HepG2 (cell line): Measurements from ENCODE around the gene WNK4. TPM values are rescaled to one million over a fixed set of nuclear protein-coding genes. Genes with fewer than 3 reads are reported as not detected.

Source experiments
- EEA1 ChIP-seq: sonication (generic); formaldehyde crosslinking; IDR thresholded peaks from 2 replicates; pipeline ENCODE4 v1.5.1; 2020; ENCODE audit warnings: mild to moderate bottlenecking, missing genetic modification reagents, borderline replicate concordance
- FOXP1 ChIP-seq, 2 experiments: fragments of 450-650 bp in 1 of 2; IDR thresholded peaks; 2 replicates each; pipeline ENCODE4 v1.6.1; 2017 to 2018; ENCODE audit warnings: antibody characterized with exemption in 1 of 2
- GTF2F1 ChIP-seq: fragments of 150-350 bp; IDR thresholded peaks from 2 replicates; pipeline ENCODE4 v1.6.1; 2014; ENCODE audit warnings: low read length
- HIVEP1 ChIP-seq: sonication (generic); formaldehyde crosslinking; IDR thresholded peaks from 2 replicates; pipeline ENCODE4 v1.4.0; 2020; ENCODE audit warnings: mild to moderate bottlenecking, missing genetic modification reagents
- RAD51 ChIP-seq: fragments of 450-650 bp; IDR thresholded peaks from 2 replicates; pipeline ENCODE4 v1.6.1; 2016; ENCODE audit warnings: borderline replicate concordance
- SALL1 ChIP-seq: sonication (generic); formaldehyde crosslinking; IDR thresholded peaks from 2 replicates; pipeline ENCODE4 v1.8.0; 2022; ENCODE audit warnings: mild to moderate bottlenecking, missing genetic modification reagents
- SAP130 ChIP-seq: IDR thresholded peaks from 2 replicates; pipeline ENCODE4 v1.6.1; 2016; ENCODE audit warnings: low read depth
- SP1 ChIP-seq, 2 experiments: fragments of 450-650 bp in 1 of 2; sonication (generic) in 1 of 2; formaldehyde crosslinking in 1 of 2; IDR thresholded peaks; 2 replicates each; pipeline versions ENCODE4 v1.4.0 to v1.6.1; 2016 to 2020; ENCODE audit warnings: missing genetic modification reagents in 1 of 2
- TRIM24 ChIP-seq: sonication (generic); formaldehyde crosslinking; IDR thresholded peaks from 2 replicates; pipeline ENCODE4 v1.8.0; 2022; ENCODE audit warnings: mild to moderate bottlenecking, missing genetic modification reagents
- ZNF143 ChIP-seq: sonication (generic); formaldehyde crosslinking; IDR thresholded peaks from 2 replicates; pipeline ENCODE4 v1.4.0; 2020; ENCODE audit warnings: missing genetic modification reagents
- ZSCAN30 ChIP-seq: sonication (generic); formaldehyde crosslinking; IDR thresholded peaks from 2 replicates; pipeline ENCODE4 v1.5.0; 2020; ENCODE audit warnings: mild to moderate bottlenecking, missing genetic modification reagents
- polyA plus RNA-seq, 8 experiments: library from polyadenylated mRNA; depleted of rRNA in 3 of 8; stranded (reverse) in 7 of 8; unstranded in 1 of 8; fragments of >200 nt; fragmentation: Illumina TruSeq in 4 of 8; extraction: Trizol in 4 of 8; gene quantifications; 2 replicates each; pipeline versions ENCODE4 v1.2.1 to v1.2.3, GENCODE V29; 2011 to 2016; ENCODE audit warnings: low read depth in 4 of 8, missing spikeins in 1 of 8, mixed read lengths in 1 of 8; ENCODE audit not compliant: insufficient read depth in 1 of 8
- total RNA-seq, 5 experiments: library from RNA; depleted of rRNA; stranded (reverse); fragments of >200 nt; fragmentation: Illumina TruSeq; extraction: Trizol; gene quantifications; 2 replicates each; pipeline ENCODE4 v1.2.3, GENCODE V29; 2016; ENCODE audit warnings: low read depth in 1 of 5
- TF ChIP-seq, protein P1 (sequence below): sonication (generic); formaldehyde crosslinking; IDR thresholded peaks from 2 replicates; pipeline ENCODE4 v1.8.1; 2022; ENCODE audit warnings: low read depth, mild to moderate bottlenecking, missing genetic modification reagents
- TF ChIP-seq, protein P2 (sequence below): sonication (generic); formaldehyde crosslinking; IDR thresholded peaks from 2 replicates; pipeline ENCODE4 v1.4.0; 2020; ENCODE audit warnings: mild to moderate bottlenecking, missing genetic modification reagents
- TF ChIP-seq, protein P3 (sequence below): sonication (generic); formaldehyde crosslinking; IDR thresholded peaks from 2 replicates; pipeline ENCODE4 v1.5.0; 2020; ENCODE audit warnings: mild to moderate bottlenecking, missing genetic modification reagents, moderate library complexity
- TF ChIP-seq, protein P4 (sequence below): sonication (generic); formaldehyde crosslinking; conservative IDR thresholded peaks from 2 replicates; pipeline ENCODE4 v1.8.0; 2022; ENCODE audit warnings: missing genetic modification reagents
- TF ChIP-seq, protein P5 (sequence below): IDR thresholded peaks from 2 replicates; pipeline ENCODE4 v1.6.1; 2016

Gene WNK4
- total and polyA plus RNA-seq, 2 of the 13 experiments (the other 11 are each of a cell fraction or from before 2014, with no cell fraction given) = 2.7 to 13.7 TPM

DNA sequence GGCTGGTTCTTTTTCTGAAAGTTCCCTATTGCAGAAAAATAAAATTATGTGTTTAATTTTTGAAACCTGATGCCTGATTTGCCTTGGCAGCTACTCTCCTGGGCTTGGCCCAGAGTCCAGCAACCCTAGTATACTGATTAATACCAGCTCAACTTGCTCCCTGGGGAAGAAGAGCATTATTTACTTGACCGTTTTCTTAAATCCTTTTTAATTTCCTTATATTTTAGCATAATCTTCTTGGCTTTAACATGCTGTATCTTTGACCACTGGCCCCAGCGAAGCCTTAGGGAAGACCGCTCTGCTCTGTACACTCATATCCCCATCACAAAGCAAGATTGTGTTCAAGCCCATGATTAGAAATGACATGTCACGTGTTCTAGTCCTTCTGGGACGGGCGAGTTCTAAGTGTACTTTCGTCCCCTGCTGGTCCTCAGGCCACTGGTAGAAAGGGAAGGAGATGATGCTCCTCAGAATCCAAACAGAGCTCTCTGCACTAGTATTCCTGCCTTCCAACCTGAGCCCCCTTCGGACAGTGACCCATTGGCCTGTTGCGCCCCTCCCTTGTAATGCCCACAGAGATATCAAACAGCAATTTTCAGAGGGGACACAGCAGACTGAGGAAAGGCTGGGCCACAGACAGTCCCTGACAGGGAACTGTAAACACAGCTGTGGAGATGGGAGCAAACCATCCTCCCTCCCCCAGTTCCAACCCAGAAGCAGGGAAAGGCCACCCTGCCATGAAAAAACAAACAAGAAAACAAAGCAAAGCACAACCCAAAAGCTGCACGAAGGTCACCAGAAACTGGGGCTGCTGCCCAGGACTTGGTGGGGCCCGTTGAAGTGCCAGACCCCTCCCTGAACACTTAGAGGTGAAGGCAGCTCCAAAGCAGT is 31.3 kb upstream of the WNK4 start (continued):
- TF ChIP-seq, protein P1, sequence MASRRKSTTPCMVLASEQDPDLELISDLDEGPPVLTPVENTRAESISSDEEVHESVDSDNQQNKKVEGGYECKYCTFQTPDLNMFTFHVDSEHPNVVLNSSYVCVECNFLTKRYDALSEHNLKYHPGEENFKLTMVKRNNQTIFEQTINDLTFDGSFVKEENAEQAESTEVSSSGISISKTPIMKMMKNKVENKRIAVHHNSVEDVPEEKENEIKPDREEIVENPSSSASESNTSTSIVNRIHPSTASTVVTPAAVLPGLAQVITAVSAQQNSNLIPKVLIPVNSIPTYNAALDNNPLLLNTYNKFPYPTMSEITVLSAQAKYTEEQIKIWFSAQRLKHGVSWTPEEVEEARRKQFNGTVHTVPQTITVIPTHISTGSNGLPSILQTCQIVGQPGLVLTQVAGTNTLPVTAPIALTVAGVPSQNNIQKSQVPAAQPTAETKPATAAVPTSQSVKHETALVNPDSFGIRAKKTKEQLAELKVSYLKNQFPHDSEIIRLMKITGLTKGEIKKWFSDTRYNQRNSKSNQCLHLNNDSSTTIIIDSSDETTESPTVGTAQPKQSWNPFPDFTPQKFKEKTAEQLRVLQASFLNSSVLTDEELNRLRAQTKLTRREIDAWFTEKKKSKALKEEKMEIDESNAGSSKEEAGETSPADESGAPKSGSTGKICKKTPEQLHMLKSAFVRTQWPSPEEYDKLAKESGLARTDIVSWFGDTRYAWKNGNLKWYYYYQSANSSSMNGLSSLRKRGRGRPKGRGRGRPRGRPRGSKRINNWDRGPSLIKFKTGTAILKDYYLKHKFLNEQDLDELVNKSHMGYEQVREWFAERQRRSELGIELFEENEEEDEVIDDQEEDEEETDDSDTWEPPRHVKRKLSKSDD (CRISPR knock-in tag) = no peak
- no peak for TF ChIP-seq EEA1 (CRISPR knock-in tag)
- no peak for TF ChIP-seq SP1 (IDR thresholded peaks at IDR 0.05)
- no peak for TF ChIP-seq SP1 (CRISPR knock-in tag; IDR thresholded peaks at IDR 0.05)
- peak; percentile 58; the same call in 1 of the 2 replicates for TF ChIP-seq HIVEP1 (CRISPR knock-in tag)
- TF ChIP-seq TRIM24 (CRISPR knock-in tag) = no peak
- TF ChIP-seq, protein P2, sequence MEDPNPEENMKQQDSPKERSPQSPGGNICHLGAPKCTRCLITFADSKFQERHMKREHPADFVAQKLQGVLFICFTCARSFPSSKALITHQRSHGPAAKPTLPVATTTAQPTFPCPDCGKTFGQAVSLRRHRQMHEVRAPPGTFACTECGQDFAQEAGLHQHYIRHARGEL (CRISPR knock-in tag) = 0 out of 2 replicates have a peak, but pooled peaks have one; percentile 34
- peak; percentile 36; the same call in 1 of the 2 replicates for TF ChIP-seq SAP130 (CRISPR knock-in tag)
- no peak for TF ChIP-seq GTF2F1
- TF ChIP-seq, protein P3, sequence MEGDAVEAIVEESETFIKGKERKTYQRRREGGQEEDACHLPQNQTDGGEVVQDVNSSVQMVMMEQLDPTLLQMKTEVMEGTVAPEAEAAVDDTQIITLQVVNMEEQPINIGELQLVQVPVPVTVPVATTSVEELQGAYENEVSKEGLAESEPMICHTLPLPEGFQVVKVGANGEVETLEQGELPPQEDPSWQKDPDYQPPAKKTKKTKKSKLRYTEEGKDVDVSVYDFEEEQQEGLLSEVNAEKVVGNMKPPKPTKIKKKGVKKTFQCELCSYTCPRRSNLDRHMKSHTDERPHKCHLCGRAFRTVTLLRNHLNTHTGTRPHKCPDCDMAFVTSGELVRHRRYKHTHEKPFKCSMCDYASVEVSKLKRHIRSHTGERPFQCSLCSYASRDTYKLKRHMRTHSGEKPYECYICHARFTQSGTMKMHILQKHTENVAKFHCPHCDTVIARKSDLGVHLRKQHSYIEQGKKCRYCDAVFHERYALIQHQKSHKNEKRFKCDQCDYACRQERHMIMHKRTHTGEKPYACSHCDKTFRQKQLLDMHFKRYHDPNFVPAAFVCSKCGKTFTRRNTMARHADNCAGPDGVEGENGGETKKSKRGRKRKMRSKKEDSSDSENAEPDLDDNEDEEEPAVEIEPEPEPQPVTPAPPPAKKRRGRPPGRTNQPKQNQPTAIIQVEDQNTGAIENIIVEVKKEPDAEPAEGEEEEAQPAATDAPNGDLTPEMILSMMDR (CRISPR knock-in tag) = 0 out of 2 replicates have a peak, but pooled peaks have one; percentile 7
- TF ChIP-seq ZNF143 (CRISPR knock-in tag) = no peak
- TF ChIP-seq ZSCAN30 = no peak
- TF ChIP-seq SALL1 (CRISPR knock-in tag) = peak; percentile 45; the same call in 1 of the 2 replicates
- TF ChIP-seq, protein P4, sequence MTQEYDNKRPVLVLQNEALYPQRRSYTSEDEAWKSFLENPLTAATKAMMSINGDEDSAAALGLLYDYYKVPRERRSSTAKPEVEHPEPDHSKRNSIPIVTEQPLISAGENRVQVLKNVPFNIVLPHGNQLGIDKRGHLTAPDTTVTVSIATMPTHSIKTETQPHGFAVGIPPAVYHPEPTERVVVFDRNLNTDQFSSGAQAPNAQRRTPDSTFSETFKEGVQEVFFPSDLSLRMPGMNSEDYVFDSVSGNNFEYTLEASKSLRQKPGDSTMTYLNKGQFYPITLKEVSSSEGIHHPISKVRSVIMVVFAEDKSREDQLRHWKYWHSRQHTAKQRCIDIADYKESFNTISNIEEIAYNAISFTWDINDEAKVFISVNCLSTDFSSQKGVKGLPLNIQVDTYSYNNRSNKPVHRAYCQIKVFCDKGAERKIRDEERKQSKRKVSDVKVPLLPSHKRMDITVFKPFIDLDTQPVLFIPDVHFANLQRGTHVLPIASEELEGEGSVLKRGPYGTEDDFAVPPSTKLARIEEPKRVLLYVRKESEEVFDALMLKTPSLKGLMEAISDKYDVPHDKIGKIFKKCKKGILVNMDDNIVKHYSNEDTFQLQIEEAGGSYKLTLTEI (CRISPR knock-in tag) = no peak
- TF ChIP-seq FOXP1 (IDR thresholded peaks at IDR 0.05) = no peak
- peak; percentile 42 for TF ChIP-seq FOXP1 (CRISPR knock-in tag; IDR thresholded peaks at IDR 0.05)
- TF ChIP-seq, protein P5, sequence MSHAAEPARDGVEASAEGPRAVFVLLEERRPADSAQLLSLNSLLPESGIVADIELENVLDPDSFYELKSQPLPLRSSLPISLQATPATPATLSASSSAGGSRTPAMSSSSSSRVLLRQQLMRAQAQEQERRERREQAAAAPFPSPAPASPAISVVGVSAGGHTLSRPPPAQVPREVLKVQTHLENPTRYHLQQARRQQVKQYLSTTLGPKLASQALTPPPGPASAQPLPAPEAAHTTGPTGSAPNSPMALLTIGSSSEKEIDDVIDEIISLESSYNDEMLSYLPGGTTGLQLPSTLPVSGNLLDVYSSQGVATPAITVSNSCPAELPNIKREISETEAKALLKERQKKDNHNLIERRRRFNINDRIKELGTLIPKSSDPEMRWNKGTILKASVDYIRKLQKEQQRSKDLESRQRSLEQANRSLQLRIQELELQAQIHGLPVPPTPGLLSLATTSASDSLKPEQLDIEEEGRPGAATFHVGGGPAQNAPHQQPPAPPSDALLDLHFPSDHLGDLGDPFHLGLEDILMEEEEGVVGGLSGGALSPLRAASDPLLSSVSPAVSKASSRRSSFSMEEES (CRISPR knock-in tag) = no peak
- TF ChIP-seq RAD51 = peak; percentile 69; the same call in 1 of the 2 replicates
